SK-MEL-5 (cell line): ENCODE results near the gene CEP57L1. TPM values are rescaled to one million over a fixed set of nuclear protein-coding genes. Genes with fewer than 3 reads are reported as not detected.

Source experiments
- DNase-seq: peaks from one replicate; pipeline ENCODE4 v3.0.0-alpha.2; 2016; ENCODE audit warnings: low read depth, low spot score
- in situ Hi-C: cut with HindIII; loops from 2 replicates; pipeline ENCODE4 v1.10.0; 2016; ENCODE audit warnings: low sequenced_read_pairs, high pct_unique_total_duplicates, low pct_unique_long_range_greater_than_20kb
- polyA plus RNA-seq, 2 experiments: library from polyadenylated mRNA; depleted of rRNA; stranded (reverse); fragments of >200 nt; gene quantifications; 2 replicates each; pipeline ENCODE4 v1.2.3, GENCODE V29; 2015
- total RNA-seq: library from RNA; depleted of rRNA; stranded (reverse); fragments of >200 nt; shearing (Covaris generic); gene quantifications from 2 replicates; pipeline ENCODE4 v1.2.3, GENCODE V29; 2014; rRNA removed

The CEP57L1 gene
- total RNA-seq, result 15.2 and 18.7 TPM in 2 replicates
- 5.7 and 14.9 TPM in 2 replicates for polyA plus RNA-seq (2015; cell fraction: cytosol; rRNA removed)
- 16.1 and 18.0 TPM in 2 replicates for polyA plus RNA-seq (2015; cell fraction: nucleus; rRNA removed)

GRCh38 chr6:109095036-109095834, at the start of gene CEP57L1:
Gene CEP57L1, plus strand, starts transcription at chr6:109095507. Its CDS starts 49,715 bp downstream, at chr6:109145222.
- in situ Hi-C loops, result no loop called here
- peak; percentile 94 for DNase-seq

- DNase-seq, result no peak
- in situ Hi-C loops, result no loop called here
Measured at GRCh38 chr6:109048176-109048575, 47.1 kb upstream of the CEP57L1 start.

DNA sequence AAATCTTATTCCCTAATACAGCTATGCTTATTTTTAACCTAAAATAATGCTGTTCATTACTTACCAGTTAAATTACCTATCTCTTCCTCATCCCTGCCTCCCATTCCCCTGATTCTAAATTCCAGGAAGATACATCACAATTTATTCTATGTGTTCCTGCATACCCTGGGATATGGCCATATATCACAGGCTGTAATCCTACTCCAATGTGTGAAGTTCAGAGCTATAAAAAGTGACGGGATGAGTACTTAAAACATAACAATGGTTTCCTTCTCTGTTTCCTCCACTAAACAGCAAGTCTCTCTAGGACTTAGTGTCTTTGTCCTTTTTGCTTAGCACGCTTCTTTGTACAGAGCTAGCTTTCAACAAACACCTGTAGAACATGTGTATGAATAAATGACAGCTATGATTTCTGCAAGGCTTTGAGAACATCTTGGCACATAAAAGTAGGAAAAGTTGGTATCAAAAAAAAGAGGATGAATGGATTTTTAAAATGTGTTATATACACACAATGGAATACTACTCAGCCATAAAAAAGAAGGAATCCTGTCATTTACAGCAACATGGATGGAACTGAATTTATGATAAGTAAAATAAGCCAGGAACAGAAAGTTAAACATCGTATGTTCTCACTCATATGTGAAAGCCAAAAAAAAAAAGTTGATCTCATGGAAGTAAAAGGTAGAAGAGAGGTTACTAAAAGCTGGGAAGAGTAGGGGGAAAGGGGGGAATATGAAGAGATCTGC, 46.5 kb upstream of the CEP57L1 start:
- no peak for DNase-seq
- in situ Hi-C loops, result no loop called here

- DNase-seq, result peak; percentile 55
- in situ Hi-C loops, result no loop called here
Measured at GRCh38 chr6:109050012-109050411, 45.3 kb upstream of the CEP57L1 start.

DNA sequence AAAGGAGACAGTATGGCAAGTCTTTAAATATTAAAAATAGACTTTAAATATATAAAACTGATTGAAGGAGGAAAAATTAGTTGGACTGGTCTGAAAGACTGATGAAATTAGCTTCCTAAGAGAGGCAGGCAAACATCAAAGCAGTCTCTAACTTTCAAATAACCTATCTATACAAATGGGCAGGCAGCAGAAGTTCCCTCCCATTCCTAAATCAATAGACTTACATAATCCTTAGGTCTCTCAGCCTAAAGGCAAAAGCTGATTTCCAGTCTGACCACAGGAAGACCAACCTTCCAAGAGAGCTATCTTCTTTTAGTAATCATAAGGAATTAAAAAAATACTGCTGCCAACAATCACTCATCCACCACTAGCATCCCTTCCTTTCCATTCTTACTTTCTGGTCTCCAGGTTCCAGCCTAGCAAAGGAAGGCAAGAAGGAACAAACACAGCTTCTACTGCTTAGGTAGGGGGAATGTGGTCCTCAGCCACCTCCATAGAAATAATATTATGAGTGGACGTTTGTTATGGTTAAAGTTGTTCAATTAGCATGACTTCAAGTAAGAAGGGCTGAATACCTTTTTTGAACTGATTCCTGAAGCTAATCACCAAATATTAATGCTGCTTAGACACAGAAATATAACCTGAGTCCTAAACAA, 44.7 kb upstream of the CEP57L1 start:
- in situ Hi-C loops, result no loop called here
- DNase-seq, result no peak

- DNase-seq, result peak; percentile 23
- in situ Hi-C loops, result no loop called here
Measured at GRCh38 chr6:109051301-109052017, 43.8 kb upstream of the CEP57L1 start.

GRCh38 chr6:109052018-109052651, 43.2 kb upstream of the CEP57L1 start:
- DNase-seq, result no peak
- in situ Hi-C loops, result no loop called here

DNA sequence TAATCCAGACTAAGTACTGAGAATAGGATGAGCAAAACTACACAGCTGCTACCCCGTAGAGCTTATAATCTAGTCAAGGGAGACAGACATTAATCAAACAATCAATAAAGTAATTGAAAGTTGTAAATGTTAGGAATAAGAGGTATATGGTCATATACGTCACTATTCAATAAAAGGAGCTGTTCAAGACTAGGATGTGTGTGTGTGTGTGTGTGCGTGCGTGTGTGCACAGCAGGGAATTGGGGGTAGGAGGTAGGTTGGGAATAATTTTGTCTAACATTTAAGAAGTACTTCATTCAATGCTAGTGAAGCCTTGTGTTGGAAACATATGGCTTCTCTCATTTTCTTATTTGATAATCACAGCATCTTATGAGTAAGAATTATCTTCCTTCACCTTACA, 42.5 kb upstream of the CEP57L1 start:
- in situ Hi-C loops, result no loop called here
- no peak for DNase-seq

- no peak for DNase-seq
- in situ Hi-C loops, result no loop called here
Measured at GRCh38 chr6:109053336-109053735, 42.0 kb upstream of the CEP57L1 start.

DNA sequence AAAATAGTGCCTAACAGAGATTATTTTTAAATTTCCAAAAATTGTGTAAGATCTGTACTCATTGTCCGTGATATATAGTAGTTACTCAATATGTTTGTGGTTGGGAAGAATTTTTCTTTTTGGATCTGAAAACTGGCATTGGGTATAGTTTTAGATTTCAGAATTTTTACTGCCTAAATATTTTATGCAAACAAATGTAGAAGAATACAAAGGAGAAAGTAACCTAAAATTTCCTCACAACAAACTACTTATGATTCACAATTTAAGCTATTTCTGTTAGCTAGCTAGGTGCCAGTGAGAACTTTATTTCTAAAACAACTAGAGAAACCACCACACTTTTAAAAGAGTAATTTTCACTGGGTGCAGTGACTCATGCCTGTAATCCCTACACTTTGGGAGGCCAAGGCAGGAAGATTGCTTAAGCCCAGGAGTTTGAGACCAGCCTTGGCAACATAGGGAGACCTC, 39.5 kb upstream of the CEP57L1 start:
- no peak for DNase-seq
- in situ Hi-C loops, result no loop called here

- in situ Hi-C loops, result no loop called here
- DNase-seq, result no peak
Measured at GRCh38 chr6:109056661-109057060, 38.6 kb upstream of the CEP57L1 start.

GRCh38 chr6:109058620-109059019, 36.7 kb upstream of the CEP57L1 start:
- DNase-seq, result no peak
- in situ Hi-C loops, result no loop called here

- DNase-seq, result no peak
- in situ Hi-C loops, result no loop called here
Measured at GRCh38 chr6:109059153-109059552, 36.2 kb upstream of the CEP57L1 start.

- in situ Hi-C loops, result no loop called here
Measured at GRCh38 chr6:109059571-109060021, 35.7 kb upstream of the CEP57L1 start.

DNA sequence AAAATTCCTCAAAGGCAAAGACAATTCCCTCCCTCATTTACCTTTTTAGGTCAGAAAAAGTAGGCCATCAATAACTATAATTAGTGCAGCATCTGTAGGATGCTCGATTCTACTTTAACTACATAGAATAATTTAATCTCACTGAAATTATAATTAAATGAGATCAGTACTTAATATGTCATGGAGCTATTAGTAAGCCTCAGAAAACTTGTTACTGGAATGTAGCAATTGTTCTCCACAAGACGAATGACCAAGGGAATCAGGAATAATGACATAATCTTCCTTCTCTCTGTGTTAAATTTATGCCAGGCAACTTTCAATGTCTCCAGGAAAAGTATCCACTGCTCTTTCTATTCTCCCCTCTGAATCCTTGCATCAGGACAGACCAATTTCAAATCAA, 34.7 kb upstream of the CEP57L1 start:
- in situ Hi-C loops, result no loop called here
- no peak for DNase-seq

More at GRCh38 chr6:109059571-109060021, 35.7 kb upstream of the CEP57L1 start:
- DNase-seq, result no peak

- no peak for DNase-seq
- in situ Hi-C loops, result no loop called here
Measured at GRCh38 chr6:109062216-109062615, 33.1 kb upstream of the CEP57L1 start.

DNA sequence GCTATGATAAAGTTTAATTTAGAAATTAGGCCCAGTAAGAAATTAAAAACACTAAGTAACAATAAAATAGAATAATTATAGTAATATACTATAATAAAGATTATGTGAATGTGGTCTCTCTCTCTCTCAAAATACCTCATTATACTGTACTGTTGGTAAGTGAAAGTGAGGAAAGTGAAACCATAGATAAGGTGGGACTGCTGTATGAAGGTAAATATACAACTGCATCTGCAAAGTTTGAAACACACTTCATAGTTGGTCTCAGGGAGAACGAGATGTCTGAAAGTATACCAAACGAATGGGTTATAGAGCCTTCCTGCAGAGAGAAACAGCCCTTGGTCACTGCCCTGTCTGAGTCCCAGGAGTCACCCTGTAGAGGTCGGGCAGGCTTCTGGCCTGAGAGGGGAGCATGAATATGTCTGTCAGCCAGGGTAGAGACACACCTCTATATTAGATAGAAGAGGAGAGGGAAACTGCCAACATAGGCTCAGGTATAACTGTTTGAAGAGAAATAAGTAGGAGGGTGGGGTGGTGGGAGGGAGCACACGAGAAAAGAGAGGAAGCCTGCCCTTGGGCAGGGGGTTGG, 32.4 kb upstream of the CEP57L1 start:
- no peak for DNase-seq
- in situ Hi-C loops, result no loop called here
